Mucosa of rectum (tissue), 2 donors: Measurements from ENCODE around the gene KDM4F.
"Not testable (repeated sequence)": the region's sequence is repeated elsewhere in the genome, so short reads cannot be mapped to it uniquely, and the experiment has no call there.

Experiments
- H3K27ac ChIP-seq, 2 donors: one replicate each; pipeline ENCODE4 v1.7.0; 2013; ENCODE audit warnings: inconsistent platforms in 2 of 2, low read depth in 2 of 2, low read length in 2 of 2
- H3K27me3 ChIP-seq, 2 donors: one replicate each; pipeline ENCODE4 v1.7.0; 2013; ENCODE audit warnings: low read length in 2 of 2; ENCODE audit not compliant: control insufficient read depth in 2 of 2, insufficient read depth in 2 of 2
- H3K36me3 ChIP-seq, 2 donors: one replicate each; pipeline ENCODE4 v1.7.0; 2013; ENCODE audit warnings: low read length in 2 of 2; ENCODE audit not compliant: control insufficient read depth in 2 of 2, insufficient read depth in 2 of 2
- H3K4me1 ChIP-seq, 2 donors: one replicate each; pipeline ENCODE4 v1.7.0; 2013; ENCODE audit warnings: low read length in 2 of 2, mild to moderate bottlenecking in 1 of 2; ENCODE audit not compliant: control insufficient read depth in 2 of 2, insufficient read depth in 2 of 2
- H3K4me3 ChIP-seq, 2 donors: one replicate each; pipeline ENCODE4 v1.7.0; 2013; ENCODE audit warnings: low read length in 2 of 2
- H3K9ac ChIP-seq, 2 donors: one replicate each; pipeline ENCODE4 v1.7.0; 2013; ENCODE audit warnings: low read length in 2 of 2, low read depth in 1 of 2, mild to moderate bottlenecking in 1 of 2
- H3K9me3 ChIP-seq, 2 donors: one replicate each; pipeline ENCODE4 v1.7.0; 2013; ENCODE audit warnings: low read length in 2 of 2; ENCODE audit not compliant: control insufficient read depth in 2 of 2
- donor health status: healthy.
- donor health status: Normal muscosa, but diverticular disease.

Gene KDM4F

DNA sequence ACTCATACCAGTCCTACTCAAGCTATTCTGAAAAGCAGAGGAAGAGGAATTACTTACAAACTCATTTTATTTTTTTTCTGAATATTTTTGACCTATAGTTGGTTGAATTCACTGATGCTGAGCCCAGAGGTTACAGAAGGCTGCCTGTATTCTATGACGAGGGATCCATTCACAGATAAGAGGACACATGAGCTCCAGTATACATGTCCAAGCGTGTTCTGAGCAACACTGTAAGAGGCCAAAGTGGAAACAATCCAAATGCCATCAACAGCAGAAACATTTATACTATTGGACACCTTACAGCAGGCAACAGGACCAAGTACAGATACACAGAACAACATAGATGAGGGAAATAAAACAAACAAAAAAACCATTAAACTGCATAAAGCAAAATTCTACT lies 13.9 kb upstream of the KDM4F start:
- no peaks in the 10 kb centered on the region for H3K27me3 ChIP-seq
- H3K4me3 ChIP-seq: no peak overlapping the region
- no peaks in the 10 kb centered on the region for H3K4me1 ChIP-seq
- H3K36me3 ChIP-seq: no peaks in the 10 kb centered on the region
- H3K9ac ChIP-seq: no peak overlapping the region
- H3K27ac ChIP-seq: no peak overlapping the region
- no peaks in the 10 kb centered on the region for H3K9me3 ChIP-seq

DNA sequence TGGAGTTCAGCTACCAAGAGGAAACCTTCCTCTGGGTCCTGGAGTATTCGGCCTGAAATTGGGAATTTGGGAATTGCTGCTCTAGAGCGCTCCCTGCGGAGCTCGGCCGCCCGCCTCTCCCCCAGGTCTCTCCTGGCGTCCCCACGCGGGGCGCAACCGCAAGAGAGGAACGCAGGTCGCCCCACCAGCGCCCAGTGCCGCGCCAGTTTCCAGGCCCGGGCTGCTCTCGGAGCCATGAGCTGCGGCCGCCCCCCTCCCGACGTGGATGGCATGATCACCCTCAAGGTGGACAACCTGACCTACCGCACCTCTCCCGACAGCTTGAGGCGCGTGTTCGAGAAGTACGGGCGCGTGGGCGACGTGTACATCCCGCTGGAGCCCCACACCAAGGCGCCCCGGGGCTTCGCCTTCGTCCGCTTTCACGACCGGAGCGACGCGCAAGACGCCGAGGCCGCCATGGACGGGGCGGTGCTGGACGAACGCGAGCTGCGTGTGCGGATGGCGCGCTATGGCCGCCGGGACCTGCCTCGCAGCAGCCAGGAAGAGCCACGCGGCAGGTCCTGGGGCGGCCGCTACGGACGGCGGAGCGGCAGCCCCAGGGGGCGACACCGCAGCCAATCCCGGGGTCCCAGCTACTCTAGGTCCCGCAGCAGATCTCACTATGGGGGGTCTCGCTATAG lies 11.7 kb upstream of the KDM4F start:
- H3K4me1 ChIP-seq, H3K27ac ChIP-seq, H3K27me3 ChIP-seq, H3K9ac ChIP-seq, H3K9me3 ChIP-seq, H3K36me3 ChIP-seq, H3K4me3 ChIP-seq: not testable (repeated sequence)

DNA sequence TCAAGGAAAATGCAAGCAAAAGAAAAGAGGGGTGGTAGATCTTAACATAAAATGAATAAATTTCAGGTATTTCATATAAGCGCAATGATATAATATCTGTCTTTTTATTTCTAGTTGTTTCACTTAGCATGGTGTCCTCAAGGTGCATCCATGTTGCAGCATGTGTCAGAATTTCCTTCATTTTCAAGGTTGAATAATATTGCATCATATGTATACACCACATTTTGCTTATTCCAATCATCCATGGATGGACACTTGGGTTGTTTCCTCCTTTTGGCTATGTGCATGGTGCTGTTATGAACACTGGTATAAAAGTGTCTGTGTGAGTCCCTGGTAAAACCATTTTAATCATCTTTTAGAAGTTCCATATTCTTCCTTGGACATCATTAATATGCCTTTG lies 7.0 kb upstream of the KDM4F start:
- H3K9ac ChIP-seq: no peak overlapping the region
- H3K4me3 ChIP-seq: no peak overlapping the region
- no peaks in the 10 kb centered on the region for H3K9me3 ChIP-seq
- H3K4me1 ChIP-seq: no peaks in the 10 kb centered on the region
- H3K27ac ChIP-seq: no peak overlapping the region
- no peaks in the 10 kb centered on the region for H3K27me3 ChIP-seq
- H3K36me3 ChIP-seq: no peaks in the 10 kb centered on the region

DNA sequence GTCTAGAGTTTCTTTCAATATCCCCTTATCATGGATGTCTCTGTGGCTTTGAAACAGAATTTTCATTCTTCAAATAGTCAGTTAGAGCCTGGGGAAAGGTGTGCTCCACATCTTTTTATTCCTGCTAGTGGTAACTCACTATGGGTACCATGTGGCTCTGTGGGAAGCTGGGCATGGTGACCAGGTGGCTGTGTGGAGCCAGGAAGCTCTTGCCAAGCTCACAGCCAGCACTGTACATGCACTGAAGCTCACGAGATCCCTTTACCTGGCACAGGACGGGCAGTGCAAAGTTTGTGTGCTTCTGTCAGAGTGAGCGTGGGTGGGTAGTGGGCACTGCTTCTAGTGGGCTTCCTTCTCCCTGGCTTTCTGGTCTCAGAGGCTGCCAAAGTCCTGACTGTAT lies 6.3 kb upstream of the KDM4F start:
- no peaks in the 10 kb centered on the region for H3K9me3 ChIP-seq
- no peak overlapping the region for H3K27ac ChIP-seq
- H3K9ac ChIP-seq: no peak overlapping the region
- no peaks in the 10 kb centered on the region for H3K36me3 ChIP-seq
- H3K4me3 ChIP-seq: no peak overlapping the region
- no peaks in the 10 kb centered on the region for H3K27me3 ChIP-seq
- no peaks in the 10 kb centered on the region for H3K4me1 ChIP-seq

DNA sequence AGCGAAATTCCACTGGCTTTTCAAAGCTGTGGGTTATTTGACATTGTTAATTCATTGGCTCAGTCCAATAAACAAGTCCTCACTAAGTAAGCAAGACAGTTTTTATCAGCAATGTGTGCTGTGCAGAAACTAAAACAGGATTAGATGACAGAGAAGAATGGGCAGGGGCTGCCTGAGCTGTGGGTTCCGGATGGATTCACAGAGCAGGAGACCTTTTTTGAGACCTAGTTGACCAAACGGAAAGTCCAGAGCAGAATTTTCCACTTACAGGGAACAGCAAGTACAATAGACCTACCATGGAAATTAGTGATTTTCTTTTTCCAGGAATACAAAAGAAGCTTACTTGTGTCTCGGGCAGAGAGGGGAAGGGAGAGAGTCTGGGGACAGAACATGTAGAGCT lies 5.2 kb upstream of the KDM4F start:
- Histone ChIP-seq H3K27ac (no peak overlapping the region), H3K9me3 (no peaks in the 10 kb centered on the region), H3K4me3 (no peak overlapping the region), H3K4me1 (no peaks in the 10 kb centered on the region), H3K36me3 (no peaks in the 10 kb centered on the region), H3K27me3 (no peaks in the 10 kb centered on the region), H3K9ac (no peak overlapping the region)

DNA sequence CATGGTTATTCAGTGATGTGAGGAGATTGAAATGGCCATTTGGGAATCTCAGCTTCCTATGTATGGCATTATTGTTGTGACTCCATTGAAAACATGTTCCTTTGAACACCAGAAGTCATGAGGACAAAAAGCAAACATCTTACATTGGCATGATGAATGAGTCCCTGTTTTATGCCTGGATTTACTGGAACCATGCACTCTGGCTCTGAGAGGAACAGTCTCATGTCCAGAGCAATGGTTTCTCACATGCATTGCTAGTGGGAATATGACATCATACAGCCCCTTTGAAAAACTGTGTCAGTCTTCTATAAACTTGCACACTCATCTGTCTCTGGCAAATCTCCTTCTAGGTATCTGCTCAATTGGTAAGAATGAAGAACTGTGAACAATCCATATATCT lies 3.4 kb upstream of the KDM4F start:
- H3K27ac ChIP-seq: no peak overlapping the region
- H3K4me1 ChIP-seq: no peaks in the 10 kb centered on the region
- H3K9me3 ChIP-seq: no peaks in the 10 kb centered on the region
- no peaks in the 10 kb centered on the region for H3K27me3 ChIP-seq
- H3K4me3 ChIP-seq: no peak overlapping the region
- no peak overlapping the region for H3K9ac ChIP-seq
- no peaks in the 10 kb centered on the region for H3K36me3 ChIP-seq

DNA sequence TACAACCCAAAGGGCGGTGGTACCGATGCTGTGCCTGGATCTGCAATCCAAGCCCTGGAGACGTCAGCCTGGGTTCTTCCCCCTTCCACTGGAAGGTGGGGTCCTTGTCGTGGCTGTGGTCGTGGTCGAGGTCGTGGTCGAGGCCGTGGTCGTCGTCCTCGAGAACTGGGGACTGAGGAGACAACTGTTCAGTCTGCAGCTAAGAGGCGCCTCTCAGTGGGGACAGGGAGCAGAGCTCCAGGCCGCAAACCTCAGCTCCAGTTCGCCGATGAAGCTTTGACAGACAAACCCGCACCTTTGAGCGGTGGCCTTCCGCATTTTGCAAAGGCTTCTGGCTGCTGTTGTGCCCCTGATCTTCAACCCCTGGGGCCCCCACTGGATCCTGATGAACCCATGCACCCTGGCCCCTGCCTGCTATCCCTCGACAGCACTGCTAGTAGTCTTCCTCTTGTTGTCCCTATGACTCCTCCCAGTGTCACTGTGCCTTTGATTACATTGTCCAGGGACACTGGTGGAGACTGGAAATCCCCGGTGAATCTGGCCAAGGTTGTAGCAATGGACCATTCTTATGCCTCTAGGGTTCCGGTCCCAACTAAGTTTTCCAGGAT lies 1.5 kb downstream of the KDM4F start:
- Histone ChIP-seq H3K9ac (no peak overlapping the region), H3K27me3 (no peaks in the 10 kb centered on the region), H3K36me3 (no peaks in the 10 kb centered on the region), H3K27ac (no peak overlapping the region), H3K4me1 (peaks cover 0 to 2% of the 10 kb centered on the region in 2 donors), H3K9me3 (no peaks in the 10 kb centered on the region), H3K4me3 (no peak overlapping the region)

DNA sequence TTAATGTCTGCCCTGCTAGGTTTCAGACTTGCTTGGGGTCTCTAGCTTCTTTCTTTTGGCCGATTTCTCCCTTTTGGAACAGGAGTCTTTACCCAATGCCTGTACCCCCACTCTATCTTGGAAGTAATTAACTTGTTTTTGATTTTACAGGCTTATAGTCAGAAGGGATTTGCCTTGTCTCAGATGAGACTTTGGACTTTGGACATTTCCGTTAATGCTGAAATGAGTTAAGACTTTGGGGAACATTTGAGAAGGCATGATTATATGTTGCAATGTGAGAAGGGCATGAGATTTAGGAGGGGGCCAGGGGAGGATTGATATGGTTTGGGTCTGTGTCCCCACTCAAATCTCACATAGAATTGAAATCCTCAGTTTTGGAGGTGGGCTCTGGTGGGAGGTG lies 5.1 kb downstream of the KDM4F start:
- Histone ChIP-seq H3K27me3 (no peaks in the 10 kb centered on the region), H3K36me3 (no peaks in the 10 kb centered on the region), H3K9ac (no peak overlapping the region)

DNA sequence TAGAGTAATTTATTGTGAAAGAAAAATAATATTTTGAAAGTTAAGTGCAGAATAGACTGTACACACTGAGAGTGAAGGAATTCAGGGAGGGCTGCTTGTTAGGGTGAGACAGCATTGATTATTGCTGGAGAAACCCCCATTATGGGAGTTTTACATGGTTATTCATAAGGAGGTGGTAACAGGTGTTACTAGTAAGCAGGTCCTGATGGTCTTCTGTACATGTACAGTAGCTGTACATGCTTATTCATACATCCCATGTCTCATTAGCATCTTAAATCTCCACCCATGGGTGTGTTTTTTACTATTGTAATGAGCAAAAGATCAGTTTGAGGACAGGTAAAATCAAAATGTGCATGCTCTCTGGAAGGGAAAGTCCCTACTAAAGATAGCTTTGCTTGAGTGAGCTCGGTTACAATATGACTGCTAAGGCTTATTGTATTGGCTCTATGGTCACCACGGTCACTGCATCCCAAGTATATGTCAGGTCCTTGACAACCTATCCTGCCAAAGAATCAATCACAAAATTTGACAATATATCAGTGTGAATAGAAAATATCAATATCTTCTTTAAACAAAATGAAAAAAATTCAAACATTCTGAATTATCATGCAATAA lies 6.2 kb downstream of the KDM4F start:
- H3K9ac ChIP-seq: no peak overlapping the region
- no peaks in the 10 kb centered on the region for H3K9me3 ChIP-seq
- H3K4me1 ChIP-seq: peaks cover 0 to 2% of the 10 kb centered on the region in 2 donors
- H3K27ac ChIP-seq: no peak overlapping the region
- H3K27me3 ChIP-seq: no peaks in the 10 kb centered on the region
- H3K36me3 ChIP-seq: no peaks in the 10 kb centered on the region
- H3K4me3 ChIP-seq: no peak overlapping the region

More for the DNA sequence above, 5.1 kb downstream of the KDM4F start:
- Histone ChIP-seq H3K27ac (no peak overlapping the region), H3K4me3 (no peak overlapping the region), H3K9me3 (no peaks in the 10 kb centered on the region), H3K4me1 (peaks cover 0 to 2% of the 10 kb centered on the region in 2 donors)

DNA sequence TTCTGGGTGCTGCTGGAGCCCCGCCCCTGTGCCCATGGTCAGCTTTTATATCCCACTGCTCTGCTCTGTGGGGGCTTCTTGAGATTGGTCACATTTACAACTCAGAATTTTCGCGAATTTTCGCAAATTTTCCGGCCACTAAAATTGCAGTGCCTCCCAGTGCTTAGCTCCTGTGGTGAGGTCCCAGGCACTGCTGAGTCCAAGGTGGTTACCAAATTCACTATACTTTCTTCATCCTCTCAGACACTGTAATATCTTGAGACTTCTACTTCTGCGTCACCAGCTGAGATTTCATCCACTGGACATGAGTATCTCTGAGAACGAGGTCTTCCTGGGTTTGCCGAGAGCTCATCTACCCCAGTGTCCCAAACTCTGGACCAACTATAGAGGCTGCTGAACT lies 8.7 kb downstream of the KDM4F start:
- Histone ChIP-seq H3K27ac (no peak overlapping the region), H3K9ac (no peak overlapping the region), H3K9me3 (no peaks in the 10 kb centered on the region), H3K36me3 (no peaks in the 10 kb centered on the region), H3K4me3 (no peak overlapping the region), H3K27me3 (no peaks in the 10 kb centered on the region), H3K4me1 (peaks cover 0 to 2% of the 10 kb centered on the region in 2 donors)
